ENCODE measurements around the gene NSUN2.

The NSUN2 gene

DNA sequence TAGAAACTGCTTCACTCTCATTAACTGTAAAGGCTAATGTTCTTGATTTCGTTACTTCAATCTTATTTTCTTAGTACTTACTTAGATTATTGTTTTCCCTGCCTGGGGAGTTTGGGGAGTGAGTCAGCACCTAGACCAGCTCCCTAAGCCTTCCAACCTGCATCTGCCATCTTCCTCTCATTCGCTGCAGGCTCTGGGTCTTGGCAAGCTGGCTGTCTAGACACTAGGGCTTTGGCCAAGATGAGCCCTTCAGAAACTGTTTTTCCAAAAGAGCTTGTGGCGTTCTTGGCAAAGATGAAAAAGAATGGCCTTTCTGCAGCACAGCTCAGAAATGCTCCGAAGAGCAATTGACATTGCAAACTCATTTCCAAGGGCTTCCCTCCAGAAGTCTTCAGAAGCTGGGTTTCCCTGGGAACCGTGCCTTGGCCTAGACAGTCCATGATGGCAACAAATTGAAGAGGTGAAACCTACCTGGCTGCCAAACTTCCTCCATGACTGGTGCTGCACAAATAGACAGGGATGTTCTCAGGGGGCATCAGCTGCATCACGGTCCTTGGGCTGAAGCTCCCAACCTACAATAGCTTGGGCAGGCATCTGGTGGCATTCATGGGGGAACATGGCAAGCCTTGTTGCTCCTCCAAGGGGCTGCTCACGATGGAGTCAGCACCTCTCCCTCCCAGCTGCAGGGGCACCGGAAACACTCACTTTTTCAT, 76.6 kb downstream of the NSUN2 start:
- DNase-seq (ENCODE audit: low read depth): no peak

DNA sequence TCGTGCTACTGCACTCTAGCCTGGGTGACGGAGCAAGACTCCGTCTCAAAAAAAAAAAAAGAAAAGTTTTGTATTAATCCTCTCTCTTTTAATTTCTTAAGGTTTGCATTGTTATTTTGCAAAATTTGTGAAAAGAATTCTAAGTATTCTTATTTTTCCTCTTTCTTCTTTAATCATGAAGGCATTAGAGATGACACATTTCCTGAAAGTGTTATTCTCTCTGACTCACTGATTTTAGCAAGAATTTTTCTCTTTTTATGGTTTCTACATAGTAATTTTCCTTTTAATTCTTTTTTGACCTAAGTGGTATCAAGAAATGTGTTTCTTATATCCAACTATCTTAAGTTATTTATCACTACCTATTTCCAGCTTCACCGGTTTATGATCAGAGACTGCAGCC, 78.0 kb downstream of the NSUN2 start:
- no peak for DNase-seq (ENCODE audit: low read depth)

DNA sequence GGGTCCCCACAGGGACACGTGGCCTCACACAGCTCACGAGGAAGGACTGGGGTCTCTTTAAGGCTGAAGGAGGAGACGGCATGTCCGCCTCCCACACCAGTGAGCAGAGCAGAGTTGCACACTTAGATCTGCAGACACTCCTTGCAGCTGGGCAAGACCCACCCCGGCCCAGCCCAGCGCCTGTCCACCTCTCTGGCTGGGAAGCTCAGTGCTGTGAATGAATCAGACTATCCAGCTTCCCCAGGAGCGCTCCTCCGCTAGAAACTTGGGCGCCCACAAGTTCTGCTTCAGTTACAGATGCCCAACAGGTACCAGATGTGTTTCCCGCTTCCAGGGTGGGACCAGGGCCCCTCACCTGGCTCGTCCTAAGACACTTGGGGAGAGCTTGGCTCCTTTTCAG, 78.9 kb downstream of the NSUN2 start:
- no peak for DNase-seq (ENCODE audit: low read depth)

DNA sequence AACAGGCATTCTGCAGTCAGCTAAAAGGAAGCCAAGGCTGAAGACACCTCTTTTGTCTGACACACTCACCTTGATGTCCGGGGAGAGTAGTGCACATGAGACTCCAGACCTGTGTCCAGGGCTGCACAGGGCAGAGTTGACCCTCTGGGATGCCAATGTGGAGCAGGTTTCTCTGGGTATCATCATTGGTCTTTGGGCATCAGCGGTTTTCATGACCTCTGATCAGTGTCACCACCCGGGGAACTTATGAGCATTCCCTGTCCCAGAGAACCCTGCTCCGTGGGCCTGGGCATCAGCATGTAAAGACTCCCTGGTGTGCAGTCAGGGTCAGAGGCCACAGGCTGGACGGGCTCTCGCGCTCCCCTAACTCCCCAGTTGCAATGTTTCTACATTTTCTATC, 80.2 kb downstream of the NSUN2 start:
- DNase-seq (ENCODE audit: low read depth): no peak

DNA sequence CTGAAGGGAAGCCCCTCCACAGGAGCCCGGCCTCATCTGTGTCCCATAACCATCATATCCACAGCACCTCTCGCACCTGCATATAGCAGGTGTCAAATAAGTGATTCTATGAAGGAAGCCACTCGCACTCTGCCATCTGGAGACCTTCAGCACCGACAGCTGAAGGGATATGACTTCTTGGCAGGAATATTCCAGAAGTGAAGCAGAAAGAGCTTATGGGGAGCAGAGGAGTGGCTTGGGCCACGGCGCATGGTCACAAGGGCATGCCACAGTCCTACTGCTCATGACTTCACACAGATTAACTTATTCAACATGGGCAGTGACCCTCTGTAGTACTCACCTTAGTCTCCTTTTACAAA, 80.9 kb downstream of the NSUN2 start:
- no peak for DNase-seq (ENCODE audit: low read depth)

DNA sequence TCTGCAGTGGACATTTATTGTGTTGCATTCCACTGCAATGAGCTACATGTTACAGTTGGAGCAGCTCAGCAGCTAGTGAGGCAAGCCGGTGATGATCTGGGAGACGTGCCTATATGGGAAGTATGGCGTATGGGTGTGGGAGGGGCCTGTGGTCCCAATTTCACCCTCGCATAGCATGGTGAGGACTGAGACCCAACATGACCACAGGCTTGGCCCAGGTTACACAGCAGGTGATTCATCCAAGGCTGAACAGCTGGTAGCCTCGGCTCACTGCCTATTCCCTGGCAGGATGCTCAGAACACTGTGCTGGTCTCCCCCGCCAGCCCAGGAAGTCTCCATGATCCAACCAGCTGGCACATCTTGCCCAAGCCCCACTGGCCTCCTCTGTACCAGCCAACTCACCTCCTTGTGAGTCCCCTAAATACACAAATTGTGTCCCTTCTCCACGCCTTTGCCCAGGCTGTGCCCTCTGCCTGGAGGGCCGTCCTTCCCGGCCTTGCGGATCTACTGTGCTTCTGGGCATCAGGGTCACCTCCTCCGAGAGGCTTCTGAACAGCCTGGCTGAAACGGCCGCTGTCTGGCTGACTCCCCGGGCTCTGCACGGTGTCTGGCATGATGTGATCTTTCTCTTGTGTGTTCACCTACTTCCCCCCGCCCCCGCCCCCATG, 81.4 kb downstream of the NSUN2 start:
- DNase-seq (ENCODE audit: low read depth): no peak

DNA sequence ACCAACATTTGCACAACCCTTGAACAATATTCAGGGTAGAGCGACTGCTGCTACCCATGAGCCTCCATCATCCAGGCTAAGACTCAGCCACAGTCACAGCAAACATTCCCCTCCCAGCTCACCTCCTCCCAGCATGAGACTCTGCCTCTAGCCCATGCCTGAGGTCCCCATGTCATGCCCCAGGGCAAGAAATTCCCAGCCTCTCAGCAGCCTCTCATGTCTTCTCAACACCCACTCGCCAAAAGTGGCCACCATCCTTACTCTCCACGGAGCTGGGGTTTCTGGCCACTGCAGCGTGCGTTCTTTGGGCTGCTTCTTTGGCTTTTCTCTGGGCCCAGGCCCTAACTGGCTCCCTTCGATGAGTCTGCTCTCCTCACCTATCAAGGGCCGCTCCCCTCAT, 82.2 kb downstream of the NSUN2 start:
- no peak for DNase-seq (ENCODE audit: low read depth)

All from stimulated activated CD8-positive, alpha-beta memory T cell treated with anti-CD3 and anti-CD28 coated beads, Interleukin-7, amount 100 ng/mL, for 24 hours (primary cell).